HL-60/S4 treated with retinoic acid at 250 ng/mL for 4 days and 3 days (cell line): ENCODE data around the gene EXOSC7.

Experiments
- in situ Hi-C: fragments of 300-500 bp; cut with MboI; formaldehyde crosslinking; loops from 2 replicates; pipeline ENCODE4 v1.7.0; 2022; ENCODE audit warnings: low sequenced_read_pairs

The EXOSC7 gene

DNA sequence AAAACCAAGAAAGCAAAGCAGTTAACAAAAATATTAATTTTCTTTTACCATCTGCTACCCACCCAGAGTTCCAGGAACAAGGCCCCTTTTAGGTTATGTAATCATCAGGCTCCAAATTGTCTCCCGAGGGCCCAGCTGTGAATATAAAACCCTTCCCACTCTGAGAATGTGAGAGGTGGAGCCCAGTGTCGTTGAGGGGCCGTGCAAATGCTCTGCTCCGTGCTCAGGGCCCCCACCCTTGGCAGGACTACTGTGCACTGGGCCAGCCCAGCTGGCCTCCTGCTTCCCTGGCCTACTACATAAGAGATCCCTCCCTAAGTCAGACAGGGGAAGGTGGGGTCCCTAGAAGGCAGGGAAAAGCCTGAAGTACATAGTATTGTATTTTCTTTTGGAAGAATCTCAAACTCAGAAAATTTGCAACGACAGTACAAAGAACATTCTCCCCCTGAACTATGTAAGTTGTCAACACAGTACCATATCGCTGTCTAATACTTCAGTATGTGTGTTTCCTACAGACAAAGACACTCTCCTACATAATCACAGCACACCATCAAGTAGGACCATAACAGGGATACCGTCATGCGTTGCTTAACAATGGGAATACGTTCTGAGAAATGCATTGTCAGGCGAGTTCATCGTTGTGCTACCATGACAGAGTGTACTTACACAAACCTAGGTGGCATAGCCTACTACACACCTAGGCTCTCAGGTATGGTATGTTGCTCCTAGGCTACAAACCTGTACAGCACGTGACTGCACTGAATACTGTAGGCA, 45.7 kb downstream of the EXOSC7 start:
- in situ Hi-C loops = no loop called here

DNA sequence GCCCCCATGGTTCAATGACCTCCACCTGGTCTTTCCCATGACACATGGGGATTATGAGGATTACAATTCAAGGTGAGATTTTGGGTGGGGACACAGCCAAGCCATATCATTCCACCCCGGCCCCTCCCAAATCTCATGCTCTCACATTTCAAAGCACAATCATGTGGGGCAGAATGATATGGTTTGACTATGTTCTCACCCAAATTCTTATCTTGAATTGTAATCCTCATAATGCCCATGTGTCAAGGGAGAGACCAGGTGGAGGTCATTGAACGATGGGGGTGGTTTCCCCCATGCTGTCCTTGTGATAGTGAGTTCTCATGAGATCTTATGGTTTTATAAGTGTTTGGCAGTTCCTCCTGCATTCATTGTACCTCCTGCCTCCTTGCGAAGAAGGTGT, 47.6 kb downstream of the EXOSC7 start:
- in situ Hi-C loops = no loop called here

DNA sequence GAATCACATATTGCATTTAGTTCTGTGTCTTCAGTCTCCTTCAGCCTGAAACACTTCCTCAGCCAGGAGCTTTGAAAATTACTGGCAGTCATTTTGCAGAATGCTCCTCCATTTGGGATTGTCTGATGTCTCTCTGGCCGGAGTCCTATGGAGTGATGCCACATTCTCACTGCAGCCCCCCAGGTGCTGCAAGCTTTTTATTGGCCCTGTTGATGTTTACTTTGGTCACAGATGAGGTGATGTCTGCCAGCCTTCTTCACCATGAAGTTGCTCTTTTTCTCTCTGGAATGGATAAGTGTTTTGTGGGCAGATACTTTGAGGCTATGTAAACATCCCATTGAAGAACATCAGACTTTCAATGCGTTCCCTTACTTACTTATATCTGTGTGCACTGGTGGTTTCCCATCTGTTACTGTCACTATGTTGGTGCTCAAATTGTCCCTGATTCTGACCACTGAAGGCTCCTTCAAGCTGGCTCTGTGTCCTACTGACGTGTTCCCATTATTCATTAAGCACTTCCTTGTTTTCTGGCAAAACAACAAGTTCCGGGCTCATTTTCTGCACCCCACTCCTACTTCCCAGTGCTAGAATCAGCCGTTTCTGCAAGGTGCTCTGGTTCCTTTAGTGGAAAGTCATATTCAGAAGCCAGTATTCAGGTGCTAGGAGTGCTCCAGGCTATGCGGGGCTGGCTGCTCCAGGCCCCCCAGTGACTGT, 48.7 kb downstream of the EXOSC7 start:
- in situ Hi-C loops = no loop called here

DNA sequence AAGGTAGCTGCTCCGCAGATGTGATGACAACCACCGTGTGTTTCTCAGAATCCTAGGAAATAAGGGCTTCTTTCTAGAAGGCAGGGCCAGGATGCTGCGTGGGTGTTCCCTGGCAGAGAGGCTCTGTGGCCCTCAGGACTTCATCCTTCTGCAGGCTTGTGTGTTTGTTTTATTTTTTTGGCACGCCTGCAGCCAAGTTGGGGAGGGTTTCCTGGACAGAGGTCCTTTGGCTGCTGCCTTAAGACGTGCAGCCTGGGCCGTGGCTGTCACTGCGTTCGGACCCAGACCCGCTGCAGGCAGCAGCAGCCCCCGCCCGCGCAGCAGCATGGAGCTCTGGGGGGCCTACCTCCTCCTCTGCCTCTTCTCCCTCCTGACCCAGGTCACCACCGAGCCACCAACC, 50.0 kb downstream of the EXOSC7 start, which contains the start of gene CLEC3B:
CLEC3B (plus strand) TSS at position 266 of the 400 bp plus-strand sequence; CDS start at position 326, 60 bp downstream.
- in situ Hi-C loops = no loop called here

DNA sequence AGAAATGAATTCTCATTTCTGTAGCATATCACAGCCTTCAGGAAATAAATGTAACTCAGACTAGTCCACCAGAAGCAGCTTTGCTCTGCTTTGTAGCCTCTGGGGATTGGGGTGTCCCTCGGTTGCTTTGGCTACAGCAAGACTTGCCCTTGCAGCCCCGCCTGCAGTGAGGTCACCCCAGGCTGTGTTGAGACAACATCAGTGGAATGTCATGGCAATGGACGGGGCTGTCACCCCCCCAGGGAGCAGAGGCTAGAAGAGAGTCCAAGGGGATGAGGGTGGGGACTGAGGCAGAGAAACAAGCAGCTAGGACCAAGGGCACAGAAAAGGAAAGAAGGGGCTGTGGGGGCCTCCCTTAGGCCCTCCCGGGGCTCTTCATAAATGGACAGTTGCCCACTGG, 50.9 kb downstream of the EXOSC7 start:
- in situ Hi-C loops = no loop called here

DNA sequence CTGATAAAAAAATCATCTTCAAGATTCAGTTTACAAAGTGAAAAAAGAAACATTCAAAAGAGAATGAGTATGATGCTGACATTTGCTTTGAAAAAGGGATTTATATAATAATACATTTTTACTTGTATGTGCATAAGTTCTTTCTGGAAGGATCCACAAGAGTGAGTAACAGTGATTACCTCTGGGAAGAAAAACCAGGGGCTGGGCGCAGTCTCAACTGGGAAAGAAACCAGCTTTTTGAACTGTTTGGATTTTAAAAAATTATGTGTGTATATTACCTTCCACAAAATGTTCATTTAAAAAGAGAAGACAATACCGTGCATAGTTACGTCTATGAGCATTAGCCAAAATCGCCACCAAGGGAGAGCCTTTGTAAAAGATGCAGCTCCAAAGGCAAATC, 51.4 kb downstream of the EXOSC7 start:
- in situ Hi-C loops = no loop called here

DNA sequence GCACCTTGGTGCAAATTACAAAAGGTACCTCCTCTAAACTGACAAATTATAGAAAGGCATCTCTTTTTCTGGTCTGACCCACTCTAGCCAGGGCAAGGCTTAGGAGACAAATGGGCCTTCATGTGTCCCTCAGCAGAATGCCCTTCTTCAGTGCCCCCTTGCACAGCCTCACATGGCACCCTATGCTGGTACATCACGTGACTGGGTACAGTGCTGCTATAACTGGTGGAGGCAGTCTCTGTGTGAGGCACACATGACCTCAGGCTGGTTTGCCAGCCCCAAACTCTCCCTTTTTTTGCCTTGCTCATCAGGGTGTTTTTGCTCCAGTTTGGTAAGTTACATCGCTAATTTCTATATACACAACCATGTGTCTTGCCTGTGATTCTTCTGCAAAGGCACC, 53.2 kb downstream of the EXOSC7 start:
- in situ Hi-C loops = no loop called here

DNA sequence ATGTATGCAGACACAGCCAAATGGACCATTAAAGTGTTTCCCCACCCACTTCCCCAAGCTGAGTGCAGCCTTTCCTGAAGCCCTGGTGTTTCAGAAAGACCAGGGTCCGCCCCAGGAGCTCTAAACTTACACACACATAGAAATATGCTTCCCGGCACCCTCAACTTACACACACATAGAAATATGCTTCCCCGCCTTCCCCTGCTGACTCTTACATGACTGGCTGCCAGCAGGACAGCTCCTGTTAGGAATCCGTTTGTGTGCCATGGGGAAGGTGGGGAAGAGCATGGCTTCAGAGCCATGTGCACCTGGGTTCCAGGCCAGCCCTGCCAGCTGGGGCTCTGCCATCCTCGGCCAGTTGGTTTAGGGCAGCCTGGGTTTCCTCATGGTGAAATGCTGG, 53.6 kb downstream of the EXOSC7 start:
- in situ Hi-C loops = loop anchor here (10.0 kb wide), 3 partner anchors 175 to 635 kb away; no protein-coding TSS in a partner anchor

DNA sequence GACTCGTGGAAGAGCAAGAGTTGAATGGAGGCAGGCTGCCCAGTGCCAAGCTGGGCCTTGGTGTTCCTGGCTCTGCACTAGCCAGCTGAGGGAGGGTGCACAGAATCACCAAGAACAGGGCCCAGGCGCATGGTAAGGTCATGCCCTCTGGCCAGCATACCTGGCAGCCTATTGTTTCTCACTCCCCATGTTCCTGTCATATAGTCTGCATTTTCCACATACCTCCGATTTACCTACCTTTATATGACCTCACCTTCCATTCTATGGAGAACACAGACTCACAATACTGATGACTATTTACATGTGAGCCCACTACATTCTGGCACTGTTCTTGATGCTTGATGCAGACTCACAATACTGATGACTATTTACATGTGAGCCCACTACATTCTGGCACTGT, 55.5 kb downstream of the EXOSC7 start:
- in situ Hi-C loops = loop anchor here (10.0 kb wide), 3 partner anchors 173 to 633 kb away; no protein-coding TSS in a partner anchor

DNA sequence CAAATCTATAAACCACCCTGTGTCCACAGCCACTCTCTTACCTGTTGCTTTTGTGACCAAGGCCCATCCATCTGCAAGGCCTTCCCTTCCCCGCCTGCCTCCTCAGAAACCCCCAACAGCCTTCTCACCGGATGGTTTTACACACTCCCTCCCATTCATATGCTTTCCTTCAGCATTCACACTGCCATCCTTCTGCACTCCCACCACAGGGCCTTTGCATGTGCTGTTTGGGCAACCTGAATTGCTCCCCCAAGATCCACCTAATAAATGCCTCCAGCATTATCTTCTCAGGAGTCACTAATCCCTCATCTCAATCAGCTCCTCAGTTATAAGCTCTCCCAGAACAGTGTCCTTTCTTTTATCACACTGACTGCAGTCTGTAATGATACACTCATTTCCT, 56.1 kb downstream of the EXOSC7 start:
- in situ Hi-C loops = loop anchor here (10.0 kb wide), 3 partner anchors 173 to 633 kb away; no protein-coding TSS in a partner anchor

DNA sequence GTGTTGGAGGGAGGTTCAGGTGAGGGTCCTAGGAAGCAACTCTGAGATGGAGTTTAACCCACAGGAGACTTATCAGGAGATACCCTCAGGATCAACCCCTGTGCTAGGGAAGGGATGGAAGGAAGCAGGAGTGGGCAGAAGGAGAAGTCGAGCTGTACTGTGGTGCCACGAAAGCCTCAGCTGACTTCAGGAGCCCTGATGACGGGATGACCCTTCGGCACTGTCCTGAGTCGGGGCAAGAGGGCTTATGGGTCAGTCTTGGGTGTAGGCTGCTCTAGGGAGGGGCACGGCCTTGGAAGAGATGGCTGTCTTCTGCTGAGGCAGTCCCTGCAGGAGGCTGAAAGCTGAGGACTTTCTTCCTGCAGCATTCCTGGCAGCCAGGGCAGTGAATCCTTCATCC, 57.7 kb downstream of the EXOSC7 start:
- in situ Hi-C loops = loop anchor here (10.0 kb wide), 3 partner anchors 171 to 631 kb away; no protein-coding TSS in a partner anchor

DNA sequence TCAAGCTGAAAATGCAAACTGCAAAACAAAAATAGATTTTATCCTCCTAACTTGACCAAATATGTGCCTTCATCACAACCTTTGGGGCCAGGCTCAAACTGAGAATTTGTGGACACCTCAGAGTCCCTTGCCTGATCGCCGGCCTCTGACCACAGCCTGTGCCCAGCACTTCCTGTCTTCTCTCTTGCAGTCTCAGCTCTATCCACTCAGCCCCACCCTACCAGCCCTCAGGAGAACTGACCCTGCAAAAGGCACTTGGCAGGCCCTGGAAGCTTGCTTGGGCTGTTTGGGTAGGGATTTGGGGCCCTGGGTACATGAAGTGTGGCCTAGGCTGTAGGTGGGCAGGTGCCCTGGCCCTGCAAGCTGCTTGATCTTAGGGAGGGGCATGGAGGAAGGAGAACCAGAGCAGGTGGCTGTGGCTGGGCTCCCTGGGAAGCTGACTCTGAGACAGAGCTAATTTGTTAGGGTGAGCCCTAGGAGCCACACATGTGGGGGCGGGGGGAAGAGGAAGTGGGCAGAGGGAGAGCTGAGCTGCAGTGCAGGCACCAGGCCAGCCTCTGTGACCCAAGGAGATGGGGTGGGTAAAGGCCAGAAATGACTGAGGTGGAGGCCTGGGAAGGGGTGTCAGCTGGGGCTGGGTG, 58.7 kb downstream of the EXOSC7 start:
- in situ Hi-C loops = loop anchor here (10.0 kb wide), 3 partner anchors 170 to 630 kb away; no protein-coding TSS in a partner anchor

DNA sequence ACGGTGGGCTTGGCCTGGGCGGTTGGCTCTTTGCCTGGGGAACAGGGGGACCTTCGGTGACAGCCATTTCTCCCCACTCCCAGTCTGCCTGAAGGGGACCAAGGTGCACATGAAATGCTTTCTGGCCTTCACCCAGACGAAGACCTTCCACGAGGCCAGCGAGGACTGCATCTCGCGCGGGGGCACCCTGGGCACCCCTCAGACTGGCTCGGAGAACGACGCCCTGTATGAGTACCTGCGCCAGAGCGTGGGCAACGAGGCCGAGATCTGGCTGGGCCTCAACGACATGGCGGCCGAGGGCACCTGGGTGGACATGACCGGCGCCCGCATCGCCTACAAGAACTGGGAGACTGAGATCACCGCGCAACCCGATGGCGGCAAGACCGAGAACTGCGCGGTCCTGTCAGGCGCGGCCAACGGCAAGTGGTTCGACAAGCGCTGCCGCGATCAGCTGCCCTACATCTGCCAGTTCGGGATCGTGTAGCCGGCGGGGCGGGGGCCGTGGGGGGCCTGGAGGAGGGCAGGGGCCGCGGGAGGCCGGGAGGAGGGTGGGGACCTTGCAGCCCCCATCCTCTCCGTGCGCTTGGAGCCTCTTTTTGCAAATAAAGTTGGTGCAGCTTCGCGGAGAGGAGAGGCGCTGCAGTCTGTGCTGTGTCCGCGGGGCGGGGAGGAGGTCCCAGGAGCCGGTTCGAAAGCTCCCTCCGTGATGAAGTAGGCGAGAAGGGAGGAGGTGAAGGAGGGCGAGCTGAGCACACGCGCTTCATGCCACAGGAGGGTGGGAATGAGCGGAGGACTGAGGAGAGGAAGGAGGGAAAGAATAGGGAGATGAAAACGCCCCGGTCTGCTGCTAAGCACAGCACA, 59.6 kb downstream of the EXOSC7 start:
- in situ Hi-C loops = loop anchor here (10.0 kb wide), 3 partner anchors 169 to 629 kb away; no protein-coding TSS in a partner anchor

DNA sequence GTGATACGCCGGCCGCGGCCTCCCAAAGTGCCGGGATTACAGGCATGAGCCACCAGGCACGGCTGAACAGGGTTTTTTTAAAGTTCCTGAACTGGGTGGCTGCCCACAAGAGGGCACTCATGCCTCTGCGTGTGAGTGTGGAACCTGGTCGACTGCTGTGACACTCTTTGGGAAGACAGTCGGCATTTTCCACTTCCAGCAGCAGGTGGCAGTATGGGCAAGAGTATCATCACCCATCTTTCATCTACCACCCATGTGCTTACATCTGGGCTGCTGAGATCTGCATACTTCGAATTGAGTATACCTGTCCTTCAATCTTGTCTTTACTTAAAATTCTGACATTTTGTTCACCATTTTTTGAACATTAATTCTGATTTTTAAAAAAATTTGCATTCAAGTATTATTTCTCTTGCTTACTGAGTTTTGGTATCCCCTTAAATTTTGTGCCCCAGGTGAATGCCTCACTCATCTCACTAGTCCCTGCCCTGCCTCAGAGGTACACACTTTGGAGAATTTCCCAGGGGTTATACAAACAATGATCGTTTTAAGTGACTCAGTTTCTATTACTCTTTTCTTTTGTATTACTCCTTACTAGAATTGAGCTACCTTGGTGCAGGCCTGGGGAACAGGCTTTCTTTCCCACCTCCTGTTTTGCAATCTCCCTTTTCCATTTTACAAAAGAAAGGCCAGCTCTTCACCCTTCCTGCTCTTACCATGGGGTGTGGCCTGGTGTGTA, 61.8 kb downstream of the EXOSC7 start:
- in situ Hi-C loops = loop anchor here (10.0 kb wide), 3 partner anchors 167 to 627 kb away; no protein-coding TSS in a partner anchor

DNA sequence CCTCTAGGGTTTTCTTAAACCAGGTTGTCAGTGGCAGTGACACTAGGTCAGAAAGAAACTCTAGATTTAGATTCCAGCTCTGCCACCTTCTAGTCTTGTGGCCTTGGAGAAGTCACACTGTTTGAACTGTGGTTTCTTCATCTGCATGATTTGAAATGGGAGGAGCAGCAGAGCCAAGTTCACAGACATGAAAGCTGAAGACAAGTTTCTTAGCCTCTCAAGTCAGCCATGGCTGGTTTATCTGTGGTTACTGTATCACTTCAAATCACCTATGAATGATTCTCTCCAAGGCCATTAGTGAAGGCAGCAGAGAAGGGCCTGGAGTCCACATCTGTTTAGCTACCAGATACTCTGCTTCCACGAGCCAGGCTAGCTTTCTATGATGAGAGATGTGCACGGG, 65.6 kb downstream of the EXOSC7 start:
- in situ Hi-C loops = no loop called here

DNA sequence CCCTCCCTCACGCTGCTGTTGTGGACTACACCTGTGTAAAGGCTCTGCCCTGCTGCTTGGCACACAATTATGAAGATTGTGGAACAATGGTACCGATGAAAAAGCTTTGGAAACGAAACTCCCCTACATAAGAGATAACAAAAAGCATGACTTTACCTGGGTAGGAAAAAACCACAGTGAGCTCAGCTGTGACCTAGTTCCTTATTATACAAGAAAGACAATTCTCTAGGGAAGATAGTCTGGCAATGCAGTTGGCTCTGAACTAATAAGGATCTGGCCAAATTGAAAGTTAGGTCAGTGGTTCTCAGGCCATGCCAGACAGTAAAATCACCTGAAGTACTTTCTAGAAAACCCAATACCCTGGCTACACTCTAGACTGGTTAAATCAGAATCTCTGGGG, 66.1 kb downstream of the EXOSC7 start:
- in situ Hi-C loops = no loop called here

DNA sequence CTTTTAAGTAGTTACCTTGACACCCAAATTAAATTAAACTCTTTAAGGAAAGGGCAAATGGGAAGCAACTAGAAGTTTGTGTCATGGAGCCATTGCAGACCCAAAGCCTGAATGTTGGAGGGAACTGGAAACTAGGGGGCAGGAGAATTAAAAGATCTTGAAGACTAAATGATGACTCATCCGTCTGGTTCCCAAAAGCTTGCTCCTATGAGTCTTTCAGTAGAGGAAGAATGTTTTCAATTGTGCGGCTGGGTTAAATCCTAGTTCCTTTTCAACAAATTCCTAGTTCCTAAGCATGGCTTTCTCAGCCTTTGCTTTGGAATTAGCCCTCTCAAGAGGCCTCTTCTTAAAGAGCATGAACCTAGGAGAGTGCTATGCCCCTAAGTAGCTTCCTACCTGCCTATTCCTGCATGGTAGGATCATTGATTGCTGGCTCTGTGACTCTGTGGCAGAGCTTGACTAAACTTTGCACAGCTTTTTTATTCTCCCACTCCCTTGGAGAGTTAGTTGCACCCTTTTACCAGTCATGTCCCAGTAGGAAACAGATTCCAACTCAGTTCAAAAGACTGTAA, 67.8 kb downstream of the EXOSC7 start:
- in situ Hi-C loops = no loop called here

DNA sequence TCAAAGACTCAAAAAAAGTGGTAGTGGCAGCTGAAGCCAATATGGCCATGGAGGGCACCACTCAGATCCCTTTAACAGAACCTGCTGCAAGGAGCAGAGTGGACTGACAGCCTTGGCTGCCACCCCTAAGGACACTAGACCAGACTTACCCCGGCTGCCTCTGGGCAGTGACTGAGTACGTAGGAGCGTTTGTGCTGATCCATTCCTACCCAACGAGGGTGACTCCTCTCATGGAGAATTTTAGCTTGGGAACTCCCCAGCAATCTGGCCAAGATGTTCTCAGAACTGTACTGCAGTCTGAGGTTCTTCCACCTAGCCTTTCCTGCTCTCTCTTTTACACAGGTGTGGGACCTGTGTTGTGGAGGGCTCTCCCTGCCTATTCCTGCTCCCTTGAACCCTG, 72.2 kb downstream of the EXOSC7 start:
- in situ Hi-C loops = no loop called here

DNA sequence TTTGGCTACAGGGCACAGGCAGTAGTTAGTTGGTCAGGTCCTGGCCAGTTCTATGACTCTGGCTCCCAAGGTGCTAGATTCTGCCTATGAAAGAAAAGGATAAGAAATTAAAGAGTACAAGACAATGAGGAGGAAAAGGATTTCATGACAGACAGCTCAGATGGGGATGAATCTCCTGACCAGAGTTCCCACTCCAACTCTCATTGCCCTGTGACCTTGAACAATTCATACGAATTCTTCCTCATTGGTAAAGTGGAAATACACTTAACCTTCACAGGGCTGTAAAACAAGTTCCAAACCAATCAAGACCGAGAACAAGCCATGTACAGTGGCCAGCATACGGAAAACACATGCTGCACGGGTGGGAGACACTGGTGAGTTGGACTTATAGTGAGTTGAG, 73.8 kb downstream of the EXOSC7 start:
- in situ Hi-C loops = no loop called here
